ENCODE results near the gene ACP6.
"Not testable (repeated sequence)": the region's sequence is repeated elsewhere in the genome, so short reads cannot be mapped to it uniquely, and the experiment has no call there.

ACP6 gene

GRCh38 chr1:147622731-147623130 is 47.6 kb downstream of the ACP6 start:
- no peak for FAIRE-seq
- DNase-seq (ENCODE audit: insufficient read length, low spot score), result no peak
- no peak for TF ChIP-seq POLR2A (IDR thresholded peaks at IDR 0.05; ENCODE audit: low read depth, low read length)

- DNase-seq (ENCODE audit: insufficient read length, low spot score) (no peak), FAIRE-seq (no peak)
- TF ChIP-seq POLR2A (IDR thresholded peaks at IDR 0.05; ENCODE audit: low read depth, low read length), result no peak
Observed at GRCh38 chr1:147620543-147620942, 49.8 kb downstream of the ACP6 start.

- no peak for DNase-seq (ENCODE audit: insufficient read length, low spot score)
Observed at GRCh38 chr1:147619741-147620140, 50.6 kb downstream of the ACP6 start.

GRCh38 chr1:147618771-147619170 is 51.6 kb downstream of the ACP6 start:
- FAIRE-seq, result no peak
- DNase-seq (ENCODE audit: insufficient read length, low spot score), result no peak
- no peak for TF ChIP-seq POLR2A (IDR thresholded peaks at IDR 0.05; ENCODE audit: low read depth, low read length)

More at GRCh38 chr1:147619741-147620140, 50.6 kb downstream of the ACP6 start:
- TF ChIP-seq POLR2A (IDR thresholded peaks at IDR 0.05; ENCODE audit: low read depth, low read length), result no peak
- FAIRE-seq, result no peak

GRCh38 chr1:147618077-147618569 is 52.2 kb downstream of the ACP6 start:
- TF ChIP-seq POLR2A (IDR thresholded peaks at IDR 0.05; ENCODE audit: low read depth, low read length), result no peak
- DNase-seq (ENCODE audit: insufficient read length, low spot score) (no peak), FAIRE-seq (no peak)

- not testable (repeated sequence) for FAIRE-seq; DNase-seq (ENCODE audit: insufficient read length, low spot score)
Observed at GRCh38 chr1:147614966-147615365, 55.4 kb downstream of the ACP6 start.

- no peak for FAIRE-seq
- no peak for TF ChIP-seq POLR2A (IDR thresholded peaks at IDR 0.05; ENCODE audit: low read depth, low read length)
- no peak for DNase-seq (ENCODE audit: insufficient read length, low spot score)
Observed at GRCh38 chr1:147613506-147613905, 56.8 kb downstream of the ACP6 start.

- FAIRE-seq (no peak), DNase-seq (ENCODE audit: insufficient read length, low spot score) (no peak)
- TF ChIP-seq POLR2A (IDR thresholded peaks at IDR 0.05; ENCODE audit: low read depth, low read length), result no peak
Observed at GRCh38 chr1:147612366-147612765, 58.0 kb downstream of the ACP6 start.

- DNase-seq (ENCODE audit: insufficient read length, low spot score) (no peak), FAIRE-seq (no peak)
- TF ChIP-seq POLR2A (IDR thresholded peaks at IDR 0.05; ENCODE audit: low read depth, low read length), result no peak
Observed at GRCh38 chr1:147611586-147611985, 58.7 kb downstream of the ACP6 start.

- DNase-seq (ENCODE audit: insufficient read length, low spot score), result no peak
- no peak for TF ChIP-seq POLR2A (IDR thresholded peaks at IDR 0.05; ENCODE audit: low read depth, low read length)
- FAIRE-seq, result no peak
Observed at GRCh38 chr1:147611021-147611426, 59.3 kb downstream of the ACP6 start.

GRCh38 chr1:147609358-147609757 is 61.0 kb downstream of the ACP6 start:
- TF ChIP-seq POLR2A (IDR thresholded peaks at IDR 0.05; ENCODE audit: low read depth, low read length), result no peak
- DNase-seq (ENCODE audit: insufficient read length, low spot score) (no peak), FAIRE-seq (no peak)

- DNase-seq (ENCODE audit: insufficient read length, low spot score) (no peak), FAIRE-seq (no peak)
- no peak for TF ChIP-seq POLR2A (IDR thresholded peaks at IDR 0.05; ENCODE audit: low read depth, low read length)
Observed at GRCh38 chr1:147608596-147608995, 61.7 kb downstream of the ACP6 start.

- no peak for TF ChIP-seq POLR2A (IDR thresholded peaks at IDR 0.05; ENCODE audit: low read depth, low read length)
- FAIRE-seq (no peak), DNase-seq (ENCODE audit: insufficient read length, low spot score) (no peak)
Observed at GRCh38 chr1:147605591-147605990, 64.7 kb downstream of the ACP6 start.

GRCh38 chr1:147603986-147604385 is 66.3 kb downstream of the ACP6 start:
- TF ChIP-seq POLR2A (IDR thresholded peaks at IDR 0.05; ENCODE audit: low read depth, low read length), result no peak
- DNase-seq (ENCODE audit: insufficient read length, low spot score) (no peak), FAIRE-seq (no peak)

GRCh38 chr1:147600119-147601111 is 69.9 kb downstream of the ACP6 start:
- DNase-seq (ENCODE audit: insufficient read length, low spot score) (peak; percentile 24), FAIRE-seq (no peak)
- TF ChIP-seq POLR2A (IDR thresholded peaks at IDR 0.05; ENCODE audit: low read depth, low read length), result peak; percentile 48; the same call in 1 of the 2 replicates
